ENCODE results near the gene BDKRB2. TPM values are rescaled to one million over a fixed set of nuclear protein-coding genes. Genes with fewer than 3 reads are reported as not detected.

Gene BDKRB2
- total RNA-seq, 1 donor from 2014 or later: 0.70 TPM

GRCh38 chr14:96205978-96206360 lies 1.3 kb downstream of the BDKRB2 start:
- Mint-ChIP-seq H3K27ac (ENCODE audit: unreplicated experiment) (no peak overlapping the region), H3K4me3 (ENCODE audit: unreplicated experiment) (no peak overlapping the region), H3K9me3 (ENCODE audit: unreplicated experiment) (peaks cover 5% of the 10 kb centered on the region), H3K36me3 (ENCODE audit: low read depth, unreplicated experiment) (peaks cover 3% of the 10 kb centered on the region), H3K4me1 (ENCODE audit: low read depth, unreplicated experiment) (peaks cover 18% of the 10 kb centered on the region), H3K27me3 (ENCODE audit: low read depth, unreplicated experiment) (peaks cover 19% of the 10 kb centered on the region)
- DNase-seq (ENCODE audit: low read depth): no peak
- TF ChIP-seq CTCF (IDR thresholded peaks at IDR 0.05; ENCODE audit: insufficient read depth, low read depth, low read length): no peak
- no peak overlapping the region for H3K9ac ChIP-seq (ENCODE audit: low read length)
- no peak for FAIRE-seq
- H3K9me3 ChIP-seq (ENCODE audit: insufficient read depth, low read depth, low read length): no peaks in the 10 kb centered on the region
- no peaks in the 10 kb centered on the region for H3K36me3 ChIP-seq (ENCODE audit: insufficient read depth, low read length)
- no peak overlapping the region for H3K27ac ChIP-seq (ENCODE audit: low read depth, low read length)
- H3K4me2 ChIP-seq (ENCODE audit: low read length): peak overlapping the region; percentile 90
- H3K79me2 ChIP-seq (ENCODE audit: insufficient read depth, low read length): no peaks in the 10 kb centered on the region
- no peak overlapping the region for H2AFZ ChIP-seq (ENCODE audit: low read depth, low read length)
- no peaks in the 10 kb centered on the region for H4K20me1 ChIP-seq (ENCODE audit: insufficient read depth, low read length)
- no peak overlapping the region for H3K4me3 ChIP-seq (ENCODE audit: insufficient read depth, low read depth, low read length)
- H3K27me3 ChIP-seq (ENCODE audit: insufficient read depth, low read length): no peaks in the 10 kb centered on the region
- peaks cover 10% of the 10 kb centered on the region for H3K4me1 ChIP-seq (ENCODE audit: insufficient read depth, low read length)

GRCh38 chr14:96206461-96206860 lies 1.8 kb downstream of the BDKRB2 start:
- Histone ChIP-seq H3K9me3 (ENCODE audit: insufficient read depth, low read depth, low read length) (peaks cover 2% of the 10 kb centered on the region), H3K9ac (ENCODE audit: low read length) (no peak overlapping the region), H3K79me2 (ENCODE audit: insufficient read depth, low read length) (no peaks in the 10 kb centered on the region), H3K4me2 (ENCODE audit: low read length) (peak overlapping the region; percentile 90), H4K20me1 (ENCODE audit: insufficient read depth, low read length) (no peaks in the 10 kb centered on the region), H3K4me3 (ENCODE audit: insufficient read depth, low read depth, low read length) (no peak overlapping the region), H3K27me3 (ENCODE audit: insufficient read depth, low read length) (no peaks in the 10 kb centered on the region), H3K36me3 (ENCODE audit: insufficient read depth, low read length) (no peaks in the 10 kb centered on the region), H3K27ac (ENCODE audit: low read depth, low read length) (no peak overlapping the region), H3K4me1 (ENCODE audit: insufficient read depth, low read length) (peaks cover 10% of the 10 kb centered on the region), H2AFZ (ENCODE audit: low read depth, low read length) (no peak overlapping the region)
- Mint-ChIP-seq H3K27ac (ENCODE audit: unreplicated experiment) (no peak overlapping the region), H3K36me3 (ENCODE audit: low read depth, unreplicated experiment) (peaks cover 3% of the 10 kb centered on the region), H3K9me3 (ENCODE audit: unreplicated experiment) (peaks cover 10% of the 10 kb centered on the region), H3K4me1 (ENCODE audit: low read depth, unreplicated experiment) (peaks cover 18% of the 10 kb centered on the region), H3K27me3 (ENCODE audit: low read depth, unreplicated experiment) (peaks cover 19% of the 10 kb centered on the region), H3K4me3 (ENCODE audit: unreplicated experiment) (no peak overlapping the region)
- TF ChIP-seq EZH2 (IDR thresholded peaks at IDR 0.05; ENCODE audit: insufficient read depth, low read length) (no peak), CTCF (IDR thresholded peaks at IDR 0.05; ENCODE audit: insufficient read depth, low read depth, low read length) (no peak)
- DNase-seq (ENCODE audit: low read depth) (no peak), FAIRE-seq (no peak)

GRCh38 chr14:96207686-96208085 lies 3.0 kb downstream of the BDKRB2 start:
- H3K27me3 Mint-ChIP-seq (ENCODE audit: low read depth, unreplicated experiment): peaks cover 15% of the 10 kb centered on the region
- H3K4me3 Mint-ChIP-seq (ENCODE audit: unreplicated experiment): no peak overlapping the region
- Histone ChIP-seq H4K20me1 (ENCODE audit: insufficient read depth, low read length) (no peaks in the 10 kb centered on the region), H3K4me2 (ENCODE audit: low read length) (no peak overlapping the region), H3K27ac (ENCODE audit: low read depth, low read length) (no peak overlapping the region), H3K79me2 (ENCODE audit: insufficient read depth, low read length) (no peaks in the 10 kb centered on the region), H3K27me3 (ENCODE audit: insufficient read depth, low read length) (no peaks in the 10 kb centered on the region), H3K36me3 (ENCODE audit: insufficient read depth, low read length) (no peaks in the 10 kb centered on the region), H2AFZ (ENCODE audit: low read depth, low read length) (no peak overlapping the region), H3K4me3 (ENCODE audit: insufficient read depth, low read depth, low read length) (no peak overlapping the region), H3K4me1 (ENCODE audit: insufficient read depth, low read length) (peaks cover 10% of the 10 kb centered on the region), H3K9me3 (ENCODE audit: insufficient read depth, low read depth, low read length) (peaks cover 10% of the 10 kb centered on the region), H3K9ac (ENCODE audit: low read length) (no peak overlapping the region)
- peaks cover 11% of the 10 kb centered on the region for H3K4me1 Mint-ChIP-seq (ENCODE audit: low read depth, unreplicated experiment)
- FAIRE-seq (no peak), DNase-seq (ENCODE audit: low read depth) (no peak)
- H3K9me3 Mint-ChIP-seq (ENCODE audit: unreplicated experiment): peaks cover 16% of the 10 kb centered on the region
- H3K27ac Mint-ChIP-seq (ENCODE audit: unreplicated experiment): no peak overlapping the region
- TF ChIP-seq EZH2 (IDR thresholded peaks at IDR 0.05; ENCODE audit: insufficient read depth, low read length): no peak
- no peak for TF ChIP-seq CTCF (IDR thresholded peaks at IDR 0.05; ENCODE audit: insufficient read depth, low read depth, low read length)
- peaks cover 3% of the 10 kb centered on the region for H3K36me3 Mint-ChIP-seq (ENCODE audit: low read depth, unreplicated experiment)

Measured in astrocyte (in vitro differentiated cells and primary cell).